ENCODE results near the gene MAD1L1. TPM values are rescaled to one million over a fixed set of nuclear protein-coding genes. Genes with fewer than 3 reads are reported as not detected.
A peak's percentile ranks its signal among the peaks of the same experiment; 100 is the strongest.

Gene MAD1L1
- total and polyA plus RNA-seq, 2 donors (not counting 1 experiment from before 2014, with no cell fraction given): 9.8 to 29.4 TPM

GRCh38 chr7:2107386-2108070 is 125.2 kb downstream of the MAD1L1 start:
- Histone ChIP-seq H3K27ac (ENCODE audit: insufficient read depth, low read length) (no peak overlapping the region), H3K79me2 (ENCODE audit: control insufficient read depth, insufficient read depth, low read length) (peaks cover under 1% of the 10 kb centered on the region), H3K9me3 (ENCODE audit: control insufficient read depth, insufficient read depth, low read depth, low read length) (no peaks in the 10 kb centered on the region), H3K4me1 (ENCODE audit: control insufficient read depth, extremely low read depth, insufficient read depth, low read length) (peaks cover 23% of the 10 kb centered on the region), H3K4me2 (ENCODE audit: extremely low read depth, insufficient read depth, low read length) (no peak overlapping the region), H2AFZ (ENCODE audit: low read length) (no peak overlapping the region), H3K4me3 (replicated peaks in 1 of 4; ENCODE audit: control extremely low read depth in 1 of 4, insufficient read depth in 1 of 4, low read depth in 3 of 4, low read length in 4 of 4) (no peak overlapping the region), H4K20me1 (ENCODE audit: control insufficient read depth, extremely low read depth, insufficient read depth, low read length) (no peaks in the 10 kb centered on the region), H3K27me3 (ENCODE audit: control insufficient read depth, insufficient read depth, low read length) (no peaks in the 10 kb centered on the region), H3K36me3 (ENCODE audit: control insufficient read depth, insufficient read depth, low read length) (no peaks in the 10 kb centered on the region), H3K9ac (ENCODE audit: insufficient read depth, low read length) (no peak overlapping the region)
- TF ChIP-seq CTCF (conservative IDR thresholded peaks at IDR 0.05 in 1 of 2, IDR thresholded peaks at IDR 0.05 in 1 of 2; ENCODE audit: low read depth in 1 of 2, low read length in 2 of 2) (no peak), EZH2 (IDR thresholded peaks at IDR 0.05; ENCODE audit: low read length, missing control alignments) (no peak)
- no peak for DNase-seq (ENCODE audit: low read depth in 2 of 2)

DNA sequence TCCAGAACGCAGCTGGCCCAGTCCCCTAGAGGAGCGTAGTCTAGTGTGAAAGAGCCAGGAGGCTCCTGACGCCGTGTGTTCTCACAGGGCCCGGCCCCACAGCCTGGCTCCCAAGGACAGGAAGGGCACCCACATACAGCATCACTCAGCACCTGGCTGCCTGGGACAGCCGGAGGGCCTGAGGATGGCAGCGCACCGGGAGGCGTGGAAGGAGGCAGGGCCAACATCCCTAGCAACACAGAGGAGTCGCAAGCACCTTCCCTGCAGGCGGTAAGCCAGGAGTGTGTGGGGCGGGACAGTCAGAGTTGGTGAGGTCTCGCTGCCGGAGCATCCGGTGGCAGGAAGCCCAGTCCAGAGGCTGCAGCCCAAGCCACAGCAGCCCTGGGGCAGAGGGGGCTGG is 125.8 kb downstream of the MAD1L1 start:
- Histone ChIP-seq H3K9ac (ENCODE audit: insufficient read depth, low read length) (no peak overlapping the region), H2AFZ (ENCODE audit: low read length) (no peak overlapping the region), H3K4me3 (replicated peaks in 1 of 4; ENCODE audit: control extremely low read depth in 1 of 4, insufficient read depth in 1 of 4, low read depth in 3 of 4, low read length in 4 of 4) (no peak overlapping the region), H3K79me2 (ENCODE audit: control insufficient read depth, insufficient read depth, low read length) (peaks cover 4% of the 10 kb centered on the region), H4K20me1 (ENCODE audit: control insufficient read depth, extremely low read depth, insufficient read depth, low read length) (no peaks in the 10 kb centered on the region), H3K4me2 (ENCODE audit: extremely low read depth, insufficient read depth, low read length) (no peak overlapping the region), H3K9me3 (ENCODE audit: control insufficient read depth, insufficient read depth, low read depth, low read length) (no peaks in the 10 kb centered on the region), H3K36me3 (ENCODE audit: control insufficient read depth, insufficient read depth, low read length) (no peaks in the 10 kb centered on the region), H3K27me3 (ENCODE audit: control insufficient read depth, insufficient read depth, low read length) (no peaks in the 10 kb centered on the region), H3K27ac (ENCODE audit: insufficient read depth, low read length) (no peak overlapping the region), H3K4me1 (ENCODE audit: control insufficient read depth, extremely low read depth, insufficient read depth, low read length) (peaks cover 23% of the 10 kb centered on the region)
- peak in 1 of 2 donors; percentile 69 for DNase-seq (ENCODE audit: low read depth in 2 of 2)
- TF ChIP-seq EZH2 (IDR thresholded peaks at IDR 0.05; ENCODE audit: low read length, missing control alignments): no peak
- no peak for TF ChIP-seq CTCF (conservative IDR thresholded peaks at IDR 0.05 in 1 of 2, IDR thresholded peaks at IDR 0.05 in 1 of 2; ENCODE audit: low read depth in 1 of 2, low read length in 2 of 2)

DNA sequence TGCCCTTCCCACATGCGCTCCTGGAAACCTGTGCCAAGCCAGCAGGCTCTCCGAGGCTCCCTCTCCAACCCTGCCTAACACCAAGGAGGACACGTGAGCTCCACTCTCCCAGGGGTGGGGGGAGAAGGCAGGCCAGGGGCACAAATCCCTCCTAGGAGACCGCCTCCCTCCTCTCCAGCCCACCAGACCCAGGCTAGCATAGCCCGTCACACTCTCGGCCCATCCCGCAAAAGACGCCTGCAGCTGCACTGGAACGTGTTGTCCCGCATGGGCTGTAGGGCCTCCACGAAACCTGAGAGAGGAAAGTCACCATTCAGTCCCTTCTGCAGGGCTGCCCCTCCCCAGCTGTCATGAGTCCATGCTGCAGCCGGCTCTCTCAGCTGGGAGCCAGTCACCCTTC is 126.3 kb downstream of the MAD1L1 start:
- Histone ChIP-seq H3K4me2 (ENCODE audit: extremely low read depth, insufficient read depth, low read length) (no peak overlapping the region), H3K36me3 (ENCODE audit: control insufficient read depth, insufficient read depth, low read length) (no peaks in the 10 kb centered on the region), H2AFZ (ENCODE audit: low read length) (no peak overlapping the region), H3K4me1 (ENCODE audit: control insufficient read depth, extremely low read depth, insufficient read depth, low read length) (peaks cover 21% of the 10 kb centered on the region), H3K4me3 (replicated peaks in 1 of 4; ENCODE audit: control extremely low read depth in 1 of 4, insufficient read depth in 1 of 4, low read depth in 3 of 4, low read length in 4 of 4) (no peak overlapping the region), H3K9ac (ENCODE audit: insufficient read depth, low read length) (no peak overlapping the region), H3K27ac (ENCODE audit: insufficient read depth, low read length) (no peak overlapping the region), H4K20me1 (ENCODE audit: control insufficient read depth, extremely low read depth, insufficient read depth, low read length) (no peaks in the 10 kb centered on the region), H3K27me3 (ENCODE audit: control insufficient read depth, insufficient read depth, low read length) (no peaks in the 10 kb centered on the region), H3K79me2 (ENCODE audit: control insufficient read depth, insufficient read depth, low read length) (peaks cover 4% of the 10 kb centered on the region), H3K9me3 (ENCODE audit: control insufficient read depth, insufficient read depth, low read depth, low read length) (no peaks in the 10 kb centered on the region)
- TF ChIP-seq CTCF (conservative IDR thresholded peaks at IDR 0.05 in 1 of 2, IDR thresholded peaks at IDR 0.05 in 1 of 2; ENCODE audit: low read depth in 1 of 2, low read length in 2 of 2): no peak
- TF ChIP-seq EZH2 (IDR thresholded peaks at IDR 0.05; ENCODE audit: low read length, missing control alignments): no peak
- no peak for DNase-seq (ENCODE audit: low read depth in 2 of 2)

Data from fibroblast of lung (primary cell).